Testis (tissue), 5 donors: ENCODE data around the gene PCDHA5. TPM values are rescaled to one million over a fixed set of nuclear protein-coding genes. Genes with fewer than 3 reads are reported as not detected.
"Not testable (repeated sequence)": the region's sequence is repeated elsewhere in the genome, so short reads cannot be mapped to it uniquely, and the experiment has no call there.

Experiments
- DNase-seq: peaks from one replicate; pipeline ENCODE4 v3.0.0-alpha.2; 2019
- H3K27ac ChIP-seq, 2 donors: fragments of 200-600 bp; sonication (generic); one replicate each; pipeline ENCODE4 v1.5.1; 2019
- H3K27me3 ChIP-seq: fragments of 200-600 bp; sonication (generic); one replicate; pipeline ENCODE4 v1.5.1; 2019
- H3K36me3 ChIP-seq: fragments of 200-600 bp; sonication (generic); one replicate; pipeline ENCODE4 v1.5.1; 2017; ENCODE audit warnings: low read depth; ENCODE audit errors: missing control alignments
- H3K4me1 ChIP-seq: fragments of 200-600 bp; sonication (generic); one replicate; pipeline ENCODE4 v1.5.1; 2019
- H3K4me3 ChIP-seq, 2 donors: fragments of 200-600 bp; sonication (generic); one replicate each; pipeline ENCODE4 v1.5.1; 2017 to 2019
- H3K9me3 ChIP-seq: fragments of 200-600 bp; sonication (generic); one replicate; pipeline ENCODE4 v1.5.1; 2017
- POLR2A ChIP-seq: fragments of 450-650 bp; IDR thresholded peaks from one replicate; pipeline ENCODE4 v1.6.1; 2017; ENCODE audit warnings: antibody characterized with exemption, mild to moderate bottlenecking, moderate library complexity
- WGBS, 2 donors: methylation state at CpG; one replicate each; pipeline ENCODE4 v1.1.5; 2018; 5-methylcytosine and 5-hydroxymethylcytosine counted together
- intact Hi-C: fragments of 100-400 bp; cut with DNase I; formaldehyde crosslinking; loops from one replicate; pipeline ENCODE4 v1.15.1; 2023; ENCODE audit warnings: low total_unique reads
- long read RNA-seq, 2 donors: transcript quantifications; one replicate each; lab custom pipeline, GENCODE V29; 2026
- polyA plus RNA-seq: library from polyadenylated mRNA; stranded (reverse); fragments of 350-450 nt; fragmentation: Illumina TruSeq; extraction: RNeasy Lipid Tissue Mini Kit (QIAGEN cat#74804); gene quantifications from one replicate; pipeline ENCODE4 v1.2.3, GENCODE V29; 2014; ENCODE audit warnings: low read depth, low replicate concordance; ENCODE audit not compliant: insufficient read depth
- total RNA-seq, 2 donors: library from RNA; depleted of rRNA; stranded (reverse); fragments of >200 nt; gene quantifications; one replicate each; pipeline ENCODE4 v1.2.3, GENCODE V29; 2016
- TF ChIP-seq, protein P1 (sequence below), 3 experiments: fragments of 450-650 bp in 2 of 3; fragments of 200-600 bp in 1 of 3; sonication (generic) in 1 of 3; IDR thresholded peaks; one replicate each; pipeline ENCODE4 v1.5.1; 2016 to 2019; ENCODE audit warnings: antibody characterized with exemption in 3 of 3, mild to moderate bottlenecking in 2 of 3, moderate library complexity in 1 of 3

PCDHA5 gene
- total RNA-seq: 1 to 10 TPM; 1.0 to 1.7 TPM
- polyA plus RNA-seq: 0.21 TPM
- long read RNA-seq, donor 1, full-length matches to known transcripts: 1 of 1 reads
- long read RNA-seq, donor 1, partial matches to known transcripts: 0 of 1 reads
- long read RNA-seq, donor 1, other reads (novel, unspliced or antisense): 0 of 1 reads
- long read RNA-seq, donor 2, full-length matches to known transcripts: 1 of 1 reads
- long read RNA-seq, donor 2, partial matches to known transcripts: 0 of 1 reads
- long read RNA-seq, donor 2, other reads (novel, unspliced or antisense): 0 of 1 reads

DNA sequence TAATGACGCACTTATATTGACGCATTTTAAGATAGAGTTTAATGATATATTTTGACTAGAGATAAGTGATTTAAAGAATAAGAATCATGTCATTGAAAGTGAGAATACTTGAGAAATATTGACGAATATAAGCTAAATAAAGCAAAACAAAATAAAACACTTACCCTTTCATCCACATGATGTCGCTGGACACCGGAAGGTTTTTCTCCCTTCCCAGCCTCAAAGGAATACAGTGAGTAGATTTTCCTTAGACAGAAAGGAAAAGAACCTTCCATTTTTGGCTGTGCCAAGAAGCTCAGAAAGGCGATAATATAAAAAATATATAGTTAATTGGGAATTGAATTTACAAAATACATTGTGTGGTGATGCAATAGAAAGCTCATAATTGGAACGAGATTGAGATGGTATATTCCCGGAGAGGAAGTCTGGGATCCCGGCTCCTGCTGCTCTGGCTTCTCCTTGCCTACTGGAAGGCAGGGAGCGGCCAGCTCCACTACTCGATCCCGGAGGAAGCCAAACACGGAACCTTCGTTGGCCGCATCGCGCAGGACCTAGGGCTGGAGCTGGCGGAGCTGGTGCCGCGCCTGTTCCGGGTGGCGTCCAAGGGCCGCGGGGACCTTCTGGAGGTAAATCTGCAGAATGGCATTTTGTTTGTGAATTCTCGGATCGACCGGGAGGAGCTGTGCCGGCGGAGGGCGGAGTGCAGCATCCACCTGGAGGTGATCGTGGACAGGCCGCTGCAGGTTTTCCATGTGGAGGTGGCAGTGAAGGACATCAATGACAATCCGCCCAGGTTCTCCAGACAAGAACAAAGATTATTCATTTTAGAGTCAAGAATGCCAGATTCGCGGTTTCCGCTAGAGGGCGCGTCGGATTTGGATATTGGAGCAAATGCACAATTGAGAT lies at the start of gene PCDHA5:
PCDHA5 (plus strand) TSS at position 239 of the 906 bp plus-strand sequence.
- Histone ChIP-seq H3K9me3 (no peaks in the 10 kb centered on the region), H3K4me1 (no peaks in the 10 kb centered on the region), H3K27ac (no peak within 1 kb of the TSS), H3K4me3 (peak within 1 kb of the TSS in 1 of 2 donors; percentile 39), H3K36me3 (no peaks in the 10 kb centered on the region), H3K27me3 (no peaks in the 10 kb centered on the region)
- TF ChIP-seq, protein P1, sequence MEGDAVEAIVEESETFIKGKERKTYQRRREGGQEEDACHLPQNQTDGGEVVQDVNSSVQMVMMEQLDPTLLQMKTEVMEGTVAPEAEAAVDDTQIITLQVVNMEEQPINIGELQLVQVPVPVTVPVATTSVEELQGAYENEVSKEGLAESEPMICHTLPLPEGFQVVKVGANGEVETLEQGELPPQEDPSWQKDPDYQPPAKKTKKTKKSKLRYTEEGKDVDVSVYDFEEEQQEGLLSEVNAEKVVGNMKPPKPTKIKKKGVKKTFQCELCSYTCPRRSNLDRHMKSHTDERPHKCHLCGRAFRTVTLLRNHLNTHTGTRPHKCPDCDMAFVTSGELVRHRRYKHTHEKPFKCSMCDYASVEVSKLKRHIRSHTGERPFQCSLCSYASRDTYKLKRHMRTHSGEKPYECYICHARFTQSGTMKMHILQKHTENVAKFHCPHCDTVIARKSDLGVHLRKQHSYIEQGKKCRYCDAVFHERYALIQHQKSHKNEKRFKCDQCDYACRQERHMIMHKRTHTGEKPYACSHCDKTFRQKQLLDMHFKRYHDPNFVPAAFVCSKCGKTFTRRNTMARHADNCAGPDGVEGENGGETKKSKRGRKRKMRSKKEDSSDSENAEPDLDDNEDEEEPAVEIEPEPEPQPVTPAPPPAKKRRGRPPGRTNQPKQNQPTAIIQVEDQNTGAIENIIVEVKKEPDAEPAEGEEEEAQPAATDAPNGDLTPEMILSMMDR (IDR thresholded peaks at IDR 0.05): peak in 2 of 3 experiments; percentile 43 to 47
- no peak for TF ChIP-seq POLR2A
- 15 to 19% methylated on average over 39 of the region's 39 CpGs for WGBS, 2 donors
- peak; percentile 78 for DNase-seq
- intact Hi-C loops: no loop called here

DNA sequence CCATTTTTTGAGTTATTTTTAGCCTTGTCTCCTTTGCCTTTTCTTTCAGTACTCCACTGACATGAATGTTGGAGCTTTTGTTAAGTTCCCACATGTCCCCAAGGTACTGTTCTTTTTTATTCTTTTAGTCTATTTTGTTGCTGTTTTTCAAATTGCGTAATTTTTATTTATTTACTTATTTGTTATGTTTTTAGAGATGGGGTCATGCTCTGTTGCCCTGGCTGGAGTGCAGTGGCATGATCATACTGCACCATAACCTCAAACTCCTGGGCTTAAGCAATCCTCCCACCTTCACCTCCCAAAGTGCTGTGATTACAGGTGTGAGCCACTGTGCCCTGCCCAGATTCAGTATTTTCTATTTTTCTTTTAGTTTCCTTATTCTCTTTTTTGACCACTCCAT lies 40.9 kb upstream of the PCDHA5 start:
- Histone ChIP-seq H3K9me3 (no peaks in the 10 kb centered on the region), H3K4me1 (no peaks in the 10 kb centered on the region), H3K4me3 (no peak overlapping the region), H3K27ac (no peak overlapping the region), H3K27me3 (no peaks in the 10 kb centered on the region), H3K36me3 (no peaks in the 10 kb centered on the region)
- intact Hi-C loops: no loop called here
- TF ChIP-seq, protein P1 (IDR thresholded peaks at IDR 0.05): no peak
- TF ChIP-seq POLR2A: no peak
- no peak for DNase-seq
- 83 to 94% methylated on average over 1 of the region's 1 CpG for WGBS, 2 donors

DNA sequence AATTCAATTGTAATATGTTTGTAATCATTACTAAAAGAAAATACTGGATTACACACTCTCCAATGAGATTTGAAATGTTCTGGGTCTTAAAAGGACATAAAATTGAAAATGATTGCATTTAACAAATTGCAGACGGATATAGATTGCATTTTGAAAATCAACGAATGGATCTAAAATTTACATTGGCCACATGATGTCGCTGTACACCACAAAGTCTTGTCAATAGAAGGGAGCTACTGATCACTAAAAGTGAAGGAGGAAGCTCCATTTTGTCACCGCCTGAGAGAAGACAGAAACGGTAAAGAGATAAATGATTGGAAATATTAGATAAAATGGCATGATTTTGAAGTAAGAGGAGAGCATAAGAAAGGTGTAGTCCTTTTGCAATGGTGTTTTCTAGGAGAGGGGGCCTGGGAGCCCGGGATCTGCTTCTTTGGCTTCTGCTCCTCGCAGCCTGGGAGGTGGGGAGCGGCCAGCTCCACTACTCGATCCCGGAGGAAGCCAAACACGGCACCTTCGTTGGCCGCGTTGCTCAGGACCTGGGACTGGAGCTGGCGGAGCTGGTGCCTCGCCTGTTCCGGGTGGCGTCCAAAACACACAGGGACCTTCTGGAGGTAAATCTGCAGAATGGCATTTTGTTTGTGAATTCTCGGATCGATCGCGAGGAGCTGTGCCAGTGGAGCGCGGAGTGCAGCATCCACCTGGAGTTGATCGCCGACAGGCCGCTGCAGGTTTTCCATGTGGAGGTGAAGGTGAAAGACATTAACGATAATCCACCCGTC lies 35.3 kb upstream of the PCDHA5 start, which contains the start of gene PCDHA1:
PCDHA1 (plus strand) TSS at position 236 of the 782 bp plus-strand sequence.
- Histone ChIP-seq H3K4me1 (no peaks in the 10 kb centered on the region), H3K27me3 (peaks cover 4% of the 10 kb centered on the region), H3K4me3 (no peak within 1 kb of the TSS), H3K27ac (no peak within 1 kb of the TSS), H3K9me3 (no peaks in the 10 kb centered on the region), H3K36me3 (no peaks in the 10 kb centered on the region)
- DNase-seq: peak; percentile 14
- intact Hi-C loops: no loop called here
- TF ChIP-seq, protein P1 (IDR thresholded peaks at IDR 0.05): no peak
- no peak for TF ChIP-seq POLR2A
- WGBS, 2 donors: 15 to 24% methylated on average over 21 to 29 of the region's 29 CpGs

DNA sequence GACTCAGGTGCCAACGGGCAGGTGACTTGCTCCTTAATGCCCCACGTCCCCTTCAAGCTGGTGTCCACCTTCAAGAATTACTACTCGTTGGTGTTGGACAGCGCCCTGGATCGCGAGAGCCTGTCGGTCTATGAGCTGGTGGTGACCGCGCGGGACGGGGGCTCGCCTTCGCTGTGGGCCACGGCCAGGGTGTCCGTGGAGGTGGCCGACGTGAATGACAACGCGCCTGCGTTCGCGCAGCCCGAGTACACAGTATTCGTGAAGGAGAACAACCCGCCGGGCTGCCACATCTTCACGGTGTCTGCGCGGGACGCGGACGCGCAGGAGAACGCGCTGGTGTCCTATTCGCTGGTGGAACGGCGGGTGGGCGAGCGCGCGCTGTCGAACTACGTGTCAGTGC lies 34.0 kb upstream of the PCDHA5 start:
- intact Hi-C loops, H3K36me3 ChIP-seq, H3K27ac ChIP-seq, H3K4me1 ChIP-seq, H3K27me3 ChIP-seq, H3K9me3 ChIP-seq, H3K4me3 ChIP-seq: not testable (repeated sequence)
- peak; percentile 16 for DNase-seq
- WGBS, 2 donors: 21 to 31% methylated on average over 44 of the region's 44 CpGs

DNA sequence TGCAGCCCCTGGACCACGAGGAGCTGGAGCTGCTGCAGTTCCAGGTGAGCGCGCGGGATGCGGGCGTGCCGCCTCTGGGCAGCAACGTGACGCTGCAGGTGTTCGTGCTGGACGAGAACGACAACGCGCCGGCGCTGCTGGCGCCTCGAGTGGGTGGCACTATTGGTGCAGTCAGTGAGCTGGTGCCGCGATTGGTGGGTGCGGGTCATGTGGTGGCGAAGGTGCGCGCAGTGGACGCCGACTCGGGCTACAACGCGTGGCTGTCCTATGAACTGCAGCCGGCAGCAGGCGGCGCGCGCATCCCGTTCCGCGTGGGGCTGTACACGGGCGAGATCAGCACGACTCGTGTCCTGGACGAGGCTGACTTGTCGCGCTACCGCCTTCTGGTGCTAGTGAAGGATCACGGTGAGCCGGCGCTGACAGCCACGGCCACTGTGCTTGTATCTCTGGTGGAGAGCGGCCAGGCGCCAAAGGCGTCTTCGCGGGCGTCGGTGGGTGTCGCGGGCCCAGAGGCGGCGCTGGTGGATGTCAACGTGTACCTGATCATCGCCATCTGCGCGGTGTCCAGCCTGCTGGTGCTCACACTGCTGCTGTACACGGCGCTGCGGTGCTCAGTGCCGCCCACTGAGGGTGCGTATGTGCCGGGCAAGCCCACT lies 33.4 kb upstream of the PCDHA5 start:
- WGBS, 2 donors: 17 to 27% methylated on average over 14 to 57 of the region's 70 CpGs
- H3K27me3 ChIP-seq, H3K9me3 ChIP-seq, intact Hi-C loops, H3K4me1 ChIP-seq, H3K36me3 ChIP-seq, H3K27ac ChIP-seq, H3K4me3 ChIP-seq: not testable (repeated sequence)
- DNase-seq: peak; percentile 18
